SK-N-SH (cell line): ENCODE data around the gene LRRC8E. TPM values are rescaled to one million over a fixed set of nuclear protein-coding genes. Genes with fewer than 3 reads are reported as not detected.
A peak's percentile ranks its signal among the peaks of the same experiment; 100 is the strongest.

Experiments
- CTCF ChIA-PET: fragments of 300-600, 350-600 bp; formaldehyde crosslinking; extraction: SDS; loops from one replicate; lab custom pipeline; 2021; lab: Yijun Ruan, JAX
- POLR2A ChIA-PET: fragments of 350-600 bp; sonication (Branson Sonifier 250); formaldehyde crosslinking; extraction: SDS; loops from one replicate; lab custom pipeline; 2020; ENCODE audit warnings: antibody characterized with exemption, inconsistent platforms; lab: Yijun Ruan, JAX
- DNase-seq: peaks from one replicate; pipeline ENCODE4 v3.0.0; 2012
- H2AFZ ChIP-seq: fragments of 200-600 bp; sonication (generic); 2 replicates; pipeline ENCODE4 v1.8.1; 2016; ENCODE audit warnings: antibody characterized with exemption, mild to moderate bottlenecking, low read depth
- H3F3A ChIP-seq: fragments of 200-600 bp; sonication (generic); replicated peaks from 2 replicates; pipeline ENCODE3; 2016; ENCODE audit warnings: antibody characterized with exemption, mild to moderate bottlenecking; ENCODE audit not compliant: insufficient read depth
- H3K27ac ChIP-seq, 2 experiments: fragments of 200-500 bp in 1 of 2; fragments of 200-600 bp in 1 of 2; sonication (Bioruptor generic) in 1 of 2; sonication (generic), shearing (Covaris generic) in 1 of 2; 2 replicates each; pipeline versions ENCODE4 v1.5.1 to v1.6.1; 2014 to 2016; ENCODE audit warnings: low read depth in 2 of 2, inconsistent platforms in 1 of 2, low read length in 1 of 2, mild to moderate bottlenecking in 1 of 2, mixed read lengths in 1 of 2
- H3K27me3 ChIP-seq: fragments of 200-600 bp; sonication (generic), shearing (Covaris generic); 2 replicates; pipeline ENCODE4 v1.6.1; 2016; ENCODE audit warnings: mixed run types; ENCODE audit not compliant: insufficient read depth
- H3K36me3 ChIP-seq, 2 experiments: fragments of 200-500 bp in 1 of 2; fragments of 200-600 bp in 1 of 2; sonication (Bioruptor generic) in 1 of 2; sonication (generic) in 1 of 2; replicated peaks in 1 of 2; 2 replicates each; pipeline versions ENCODE3 to v1.5.1; 2014 to 2016; ENCODE audit warnings: low read length in 1 of 2, mild to moderate bottlenecking in 1 of 2; ENCODE audit not compliant: insufficient read depth in 2 of 2, control insufficient read depth in 1 of 2
- H3K4me1 ChIP-seq, 2 experiments: fragments of 200-500 bp in 1 of 2; fragments of 200-600 bp in 1 of 2; sonication (Bioruptor generic) in 1 of 2; sonication (generic), shearing (Covaris generic) in 1 of 2; 2 replicates each; pipeline versions ENCODE4 v1.5.1 to v1.6.1; 2014 to 2016; ENCODE audit warnings: low read depth in 1 of 2, low read length in 1 of 2, mixed run types in 1 of 2; ENCODE audit not compliant: insufficient read depth in 2 of 2, control insufficient read depth in 1 of 2
- H3K4me2 ChIP-seq: fragments of 200-600 bp; sonication (generic), shearing (Covaris generic); 2 replicates; pipeline ENCODE4 v1.6.1; 2017; ENCODE audit warnings: mixed run types
- H3K4me3 ChIP-seq, 2 experiments: fragments of 200-500 bp in 1 of 2; fragments of 200-600 bp in 1 of 2; sonication (Bioruptor generic) in 1 of 2; sonication (generic), shearing (Covaris generic) in 1 of 2; 2 replicates each; pipeline versions ENCODE4 v1.5.1 to v1.8.1; 2014 to 2016; ENCODE audit warnings: low read depth in 2 of 2, inconsistent platforms in 1 of 2, low read length in 1 of 2, mild to moderate bottlenecking in 1 of 2, mixed read lengths in 1 of 2, moderate library complexity in 1 of 2
- H3K79me2 ChIP-seq: fragments of 200-600 bp; sonication (generic); 2 replicates; pipeline ENCODE4 v1.8.1; 2017; ENCODE audit warnings: mild to moderate bottlenecking; ENCODE audit not compliant: insufficient read depth
- H3K9ac ChIP-seq: fragments of 200-600 bp; sonication (generic); 2 replicates; pipeline ENCODE4 v1.6.1; 2017; ENCODE audit warnings: mixed run types
- H3K9me2 ChIP-seq: fragments of 200-600 bp; sonication (generic); 2 replicates; pipeline ENCODE4 v1.6.1; 2017; ENCODE audit warnings: mixed run types
- H3K9me3 ChIP-seq: fragments of 200-600 bp; sonication (generic); 2 replicates; pipeline ENCODE4 v1.6.1; 2017; ENCODE audit warnings: mixed run types, mild to moderate bottlenecking, moderate library complexity
- H4K20me1 ChIP-seq: fragments of 200-600 bp; sonication (generic); 2 replicates; pipeline ENCODE4 v1.6.1; 2017; ENCODE audit warnings: mild to moderate bottlenecking, mixed run types; ENCODE audit not compliant: insufficient read depth
- ELF1 ChIP-seq: IDR thresholded peaks from 2 replicates; pipeline ENCODE4 v1.4.0; 2012
- FOXJ3 ChIP-seq: sonication (generic); formaldehyde crosslinking; IDR thresholded peaks from 2 replicates; pipeline ENCODE4 v1.5.1; 2020; ENCODE audit warnings: mild to moderate bottlenecking, missing genetic modification reagents
- FOXM1 ChIP-seq: IDR thresholded peaks from 2 replicates; pipeline ENCODE4 v1.4.0; 2012; ENCODE audit warnings: low read depth, mild to moderate bottlenecking
- GABPA ChIP-seq: IDR thresholded peaks from 2 replicates; pipeline ENCODE4 v1.4.0; 2012; ENCODE audit warnings: low read depth, mild to moderate bottlenecking
- MXI1 ChIP-seq: IDR thresholded peaks from 2 replicates; pipeline ENCODE4 v1.6.1; 2012; ENCODE audit warnings: mild to moderate bottlenecking, low read depth, low read length, improper control_type of control experiment
- NRF1 ChIP-seq: IDR thresholded peaks from 2 replicates; pipeline ENCODE4 v1.6.1; 2012; ENCODE audit warnings: low read depth, mild to moderate bottlenecking, low read length
- SIN3A ChIP-seq: IDR thresholded peaks from 2 replicates; pipeline ENCODE4 v1.6.1; 2012; ENCODE audit warnings: low read depth, mild to moderate bottlenecking, low read length, moderate library complexity, borderline replicate concordance
- SMC3 ChIP-seq: IDR thresholded peaks from 2 replicates; pipeline ENCODE4 v1.6.1; 2012; ENCODE audit warnings: low read depth, low read length, improper control_type of control experiment
- TAF1 ChIP-seq: IDR thresholded peaks from 2 replicates; pipeline ENCODE4 v1.6.1; 2012; ENCODE audit warnings: low read depth, mild to moderate bottlenecking, low read length, moderate library complexity, borderline replicate concordance
- TEAD4 ChIP-seq: IDR thresholded peaks from 2 replicates; pipeline ENCODE4 v1.4.0; 2012; ENCODE audit warnings: mild to moderate bottlenecking, borderline replicate concordance; ENCODE audit not compliant: insufficient read depth
- WGBS: methylation state at CpG from one replicate; pipeline ENCODE4 v1.1.6; 2017; ENCODE audit warnings: low lambda C conversion rate; 5-methylcytosine and 5-hydroxymethylcytosine counted together
- polyA plus RNA-seq, 3 experiments: library from polyadenylated mRNA; depleted of rRNA; stranded (reverse); fragments of >200 nt; gene quantifications; 2 replicates each; pipeline ENCODE4 v1.2.3, GENCODE V29; 2012
- TF ChIP-seq, protein P1 (sequence below): IDR thresholded peaks from 2 replicates; pipeline ENCODE4 v1.4.0; 2012; ENCODE audit warnings: low read depth
- TF ChIP-seq, protein P2 (sequence below): IDR thresholded peaks from 2 replicates; pipeline ENCODE4 v1.6.1; 2012; ENCODE audit warnings: mild to moderate bottlenecking, low read depth, low read length, moderate library complexity
- TF ChIP-seq, protein P3 (sequence below): fragments of 150-350 bp; IDR thresholded peaks from 2 replicates; pipeline ENCODE4 v1.6.1; 2017; ENCODE audit warnings: antibody characterized with exemption, low read length, low read depth, borderline replicate concordance

LRRC8E gene
- polyA plus RNA-seq, 1 of the 3 experiments (the other 2 are of a cell fraction) = 0.02 TPM

DNA sequence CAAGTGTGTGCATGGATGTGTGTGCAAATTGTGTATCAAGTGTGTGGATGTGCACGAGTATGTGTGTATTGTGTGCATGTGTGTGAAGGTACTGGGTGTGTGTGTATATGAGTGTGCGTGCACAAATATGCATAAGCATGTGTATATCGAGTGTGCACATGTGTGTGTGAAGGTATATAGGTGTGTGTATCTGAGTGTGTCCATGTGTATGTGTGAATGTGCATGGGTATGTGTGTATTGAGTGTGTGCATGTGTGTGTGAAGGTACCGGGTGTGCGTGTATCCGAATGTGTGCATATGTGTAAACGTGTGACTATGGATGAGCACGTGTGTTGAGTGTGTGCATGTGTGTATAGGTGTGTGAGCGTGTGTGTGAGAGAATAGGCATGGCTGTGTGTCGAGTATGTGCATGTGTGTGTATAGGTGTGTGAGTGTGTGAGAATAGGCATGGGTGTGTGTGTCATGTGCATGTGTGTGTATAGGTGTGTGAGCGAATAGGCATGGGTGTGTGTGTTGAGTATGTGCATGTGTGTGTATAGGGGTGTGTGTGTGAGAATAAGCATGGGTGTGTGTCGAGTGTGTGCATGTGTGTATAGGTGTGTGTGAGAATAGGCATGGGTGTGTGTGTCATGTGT, 45.5 kb upstream of the LRRC8E start:
- no peaks in the 10 kb centered on the region for H4K20me1 ChIP-seq
- 82% methylated on average over 12 of the region's 12 CpGs for WGBS
- H3F3A ChIP-seq = peaks cover 7% of the 10 kb centered on the region
- H3K4me2 ChIP-seq = no peak overlapping the region
- peaks cover 0 to under 1% of the 10 kb centered on the region in 2 experiments; a peak in 1 of 4 replicates for H3K4me1 ChIP-seq
- ChIA-PET POLR2A (no interaction called here), CTCF (no interaction called here)
- no peaks in the 10 kb centered on the region for H3K27me3 ChIP-seq
- no peak overlapping the region for H3K27ac ChIP-seq
- H3K9me2 ChIP-seq = no peaks in the 10 kb centered on the region
- no peak overlapping the region for H3K4me3 ChIP-seq
- H3K9ac ChIP-seq = no peak overlapping the region
- DNase-seq = no peak
- H3K79me2 ChIP-seq = no peaks in the 10 kb centered on the region
- no peak overlapping the region for H2AFZ ChIP-seq
- H3K36me3 ChIP-seq = no peaks in the 10 kb centered on the region
- TF ChIP-seq SMC3 (no peak), MXI1 (no peak), NRF1 (no peak), ELF1 (no peak)
- TF ChIP-seq, protein P1, sequence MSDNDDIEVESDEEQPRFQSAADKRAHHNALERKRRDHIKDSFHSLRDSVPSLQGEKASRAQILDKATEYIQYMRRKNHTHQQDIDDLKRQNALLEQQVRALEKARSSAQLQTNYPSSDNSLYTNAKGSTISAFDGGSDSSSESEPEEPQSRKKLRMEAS = no peak
- TF ChIP-seq, protein P2, sequence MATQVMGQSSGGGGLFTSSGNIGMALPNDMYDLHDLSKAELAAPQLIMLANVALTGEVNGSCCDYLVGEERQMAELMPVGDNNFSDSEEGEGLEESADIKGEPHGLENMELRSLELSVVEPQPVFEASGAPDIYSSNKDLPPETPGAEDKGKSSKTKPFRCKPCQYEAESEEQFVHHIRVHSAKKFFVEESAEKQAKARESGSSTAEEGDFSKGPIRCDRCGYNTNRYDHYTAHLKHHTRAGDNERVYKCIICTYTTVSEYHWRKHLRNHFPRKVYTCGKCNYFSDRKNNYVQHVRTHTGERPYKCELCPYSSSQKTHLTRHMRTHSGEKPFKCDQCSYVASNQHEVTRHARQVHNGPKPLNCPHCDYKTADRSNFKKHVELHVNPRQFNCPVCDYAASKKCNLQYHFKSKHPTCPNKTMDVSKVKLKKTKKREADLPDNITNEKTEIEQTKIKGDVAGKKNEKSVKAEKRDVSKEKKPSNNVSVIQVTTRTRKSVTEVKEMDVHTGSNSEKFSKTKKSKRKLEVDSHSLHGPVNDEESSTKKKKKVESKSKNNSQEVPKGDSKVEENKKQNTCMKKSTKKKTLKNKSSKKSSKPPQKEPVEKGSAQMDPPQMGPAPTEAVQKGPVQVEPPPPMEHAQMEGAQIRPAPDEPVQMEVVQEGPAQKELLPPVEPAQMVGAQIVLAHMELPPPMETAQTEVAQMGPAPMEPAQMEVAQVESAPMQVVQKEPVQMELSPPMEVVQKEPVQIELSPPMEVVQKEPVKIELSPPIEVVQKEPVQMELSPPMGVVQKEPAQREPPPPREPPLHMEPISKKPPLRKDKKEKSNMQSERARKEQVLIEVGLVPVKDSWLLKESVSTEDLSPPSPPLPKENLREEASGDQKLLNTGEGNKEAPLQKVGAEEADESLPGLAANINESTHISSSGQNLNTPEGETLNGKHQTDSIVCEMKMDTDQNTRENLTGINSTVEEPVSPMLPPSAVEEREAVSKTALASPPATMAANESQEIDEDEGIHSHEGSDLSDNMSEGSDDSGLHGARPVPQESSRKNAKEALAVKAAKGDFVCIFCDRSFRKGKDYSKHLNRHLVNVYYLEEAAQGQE = no peak
- H3K9me3 ChIP-seq = no peaks in the 10 kb centered on the region

DNA sequence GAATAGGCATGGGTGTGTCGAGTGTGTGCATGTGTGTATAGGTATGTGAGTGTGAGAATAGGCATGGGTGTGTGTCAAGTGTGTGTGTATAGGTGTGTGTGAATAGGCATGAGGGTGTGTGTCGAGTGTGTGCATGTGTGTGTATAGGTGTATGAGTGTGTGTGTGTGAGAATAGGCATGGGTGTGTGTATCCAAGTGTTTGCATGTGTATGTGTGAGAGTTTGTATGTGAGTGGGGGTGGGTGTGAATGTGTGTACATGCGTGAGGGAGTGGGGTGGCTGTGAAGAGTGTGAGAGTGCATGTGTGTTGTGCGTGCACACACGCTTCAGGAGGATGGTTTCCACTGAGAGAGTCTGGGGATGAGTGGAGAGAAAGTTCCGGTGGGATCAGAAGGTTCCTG, 44.8 kb upstream of the LRRC8E start:
- no peak for TF ChIP-seq TEAD4
- TF ChIP-seq, protein P3, sequence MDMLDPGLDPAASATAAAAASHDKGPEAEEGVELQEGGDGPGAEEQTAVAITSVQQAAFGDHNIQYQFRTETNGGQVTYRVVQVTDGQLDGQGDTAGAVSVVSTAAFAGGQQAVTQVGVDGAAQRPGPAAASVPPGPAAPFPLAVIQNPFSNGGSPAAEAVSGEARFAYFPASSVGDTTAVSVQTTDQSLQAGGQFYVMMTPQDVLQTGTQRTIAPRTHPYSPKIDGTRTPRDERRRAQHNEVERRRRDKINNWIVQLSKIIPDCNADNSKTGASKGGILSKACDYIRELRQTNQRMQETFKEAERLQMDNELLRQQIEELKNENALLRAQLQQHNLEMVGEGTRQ = no peak
- no peak for TF ChIP-seq FOXM1
- no peak for TF ChIP-seq FOXJ3 (CRISPR knock-in tag)
- no peak for TF ChIP-seq SIN3A
- TF ChIP-seq NRF1 = no peak
- TF ChIP-seq GABPA = no peak
- no peak for TF ChIP-seq TAF1
- TF ChIP-seq, all 33 proteins: peak for 0
- peaks cover 7% of the 10 kb centered on the region for H3F3A ChIP-seq
- no peak overlapping the region for H3K4me2 ChIP-seq
- WGBS = 81% methylated on average over 6 of the region's 6 CpGs
- no peaks in the 10 kb centered on the region for H3K36me3 ChIP-seq
- no peak overlapping the region for H3K9ac ChIP-seq
- ChIA-PET POLR2A (no interaction called here), CTCF (interaction anchor here (1.3 kb wide), 1 partner anchor 101 kb away, joined by 3 read pairs; no protein-coding TSS in a partner anchor)
- H4K20me1 ChIP-seq = no peaks in the 10 kb centered on the region
- H3K27ac ChIP-seq = no peak overlapping the region
- no peaks in the 10 kb centered on the region for H3K4me1 ChIP-seq
- no peak overlapping the region for H2AFZ ChIP-seq
- no peak overlapping the region for H3K4me3 ChIP-seq
- no peaks in the 10 kb centered on the region for H3K9me3 ChIP-seq
- no peaks in the 10 kb centered on the region for H3K79me2 ChIP-seq
- peak; percentile 12 for DNase-seq
- no peaks in the 10 kb centered on the region for H3K27me3 ChIP-seq
- H3K9me2 ChIP-seq = no peaks in the 10 kb centered on the region
